ENCODE results near the gene TARS3.

Gene TARS3

DNA sequence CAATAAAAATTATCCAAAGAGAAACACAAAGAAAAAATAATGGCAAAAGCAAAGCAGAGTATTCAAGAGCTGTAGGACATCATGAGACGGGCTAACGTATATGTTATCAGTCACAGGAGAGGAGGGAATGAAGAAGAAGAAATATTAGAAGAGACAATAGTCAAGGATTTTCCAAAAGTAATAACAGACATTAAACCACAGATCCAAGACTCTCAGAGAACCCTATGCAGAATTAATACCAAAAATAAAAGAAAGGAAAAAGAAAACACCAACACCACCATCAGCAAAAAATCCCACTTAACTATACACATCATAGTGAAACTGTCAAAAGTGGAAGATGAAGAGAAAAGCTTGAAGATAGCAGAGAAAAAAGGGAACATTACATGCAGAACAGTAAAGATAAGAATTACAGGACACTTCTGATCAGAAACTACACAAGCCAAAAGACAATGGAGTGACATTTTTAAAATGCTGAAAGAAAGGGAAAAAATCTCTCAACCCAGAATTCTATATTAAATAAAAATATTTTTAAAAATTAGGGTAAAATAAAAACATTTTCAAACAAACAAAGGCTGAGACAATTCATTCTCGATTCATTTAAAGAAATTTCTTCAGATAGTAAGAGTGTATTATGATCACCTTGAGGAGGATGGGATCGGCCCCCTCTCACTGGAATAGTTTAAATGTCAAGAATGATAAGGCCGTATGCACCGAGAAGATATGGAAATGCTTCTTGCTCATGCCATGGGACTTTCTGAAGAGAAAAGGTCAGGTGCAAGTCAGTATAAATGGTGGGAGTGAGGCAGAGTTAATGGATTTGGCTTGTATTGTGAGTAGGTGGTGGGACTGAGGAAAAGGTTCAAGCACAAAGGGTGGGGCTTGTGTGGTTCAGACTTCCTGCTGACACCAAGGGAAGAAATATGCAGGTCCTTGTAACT is 100.6 kb downstream of the TARS3 start:
- no peak for DNase-seq (ENCODE audit: low read depth in 2 of 2)

GRCh38 chr15:101621961-101622360 is 102.3 kb downstream of the TARS3 start:
- no peak for DNase-seq (ENCODE audit: low read depth in 2 of 2)

DNA sequence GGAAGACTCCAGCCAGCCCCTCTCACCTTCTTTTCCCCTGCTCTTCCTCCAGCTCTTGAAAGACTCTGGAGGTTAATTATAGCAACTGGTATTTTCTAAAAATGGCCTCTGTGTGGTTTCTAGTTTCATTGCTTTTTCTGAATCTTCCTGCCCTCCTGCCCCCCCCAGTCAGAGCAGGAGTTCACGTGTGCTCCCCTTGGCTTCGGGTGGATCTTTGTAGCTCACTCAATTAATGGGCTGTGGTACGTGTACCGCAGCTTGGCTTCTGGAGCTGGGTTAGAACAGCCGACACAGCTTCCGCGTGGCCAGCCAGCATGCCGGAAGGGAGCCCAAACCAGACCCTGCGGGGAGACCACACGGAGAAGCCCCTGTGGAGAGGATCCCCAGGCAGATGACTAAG is 103.6 kb downstream of the TARS3 start:
- no peak for DNase-seq (ENCODE audit: low read depth in 2 of 2)

DNA sequence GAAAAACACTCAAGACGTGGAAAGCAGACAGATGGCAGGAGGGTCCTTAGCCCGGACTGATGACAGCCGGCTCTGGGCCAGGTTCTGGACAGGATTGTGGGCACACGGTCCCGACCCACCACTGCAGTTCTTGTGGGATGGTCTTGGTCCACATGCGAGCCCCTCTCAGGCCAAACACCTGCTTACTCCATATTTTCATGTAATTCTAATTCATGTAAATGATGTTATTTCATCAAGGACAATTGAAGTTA is 104.7 kb downstream of the TARS3 start:
- DNase-seq (ENCODE audit: low read depth in 2 of 2), result no peak

GRCh38 chr15:101618851-101619614 is 105.2 kb downstream of the TARS3 start:
- no peak for DNase-seq (ENCODE audit: low read depth in 2 of 2)

DNA sequence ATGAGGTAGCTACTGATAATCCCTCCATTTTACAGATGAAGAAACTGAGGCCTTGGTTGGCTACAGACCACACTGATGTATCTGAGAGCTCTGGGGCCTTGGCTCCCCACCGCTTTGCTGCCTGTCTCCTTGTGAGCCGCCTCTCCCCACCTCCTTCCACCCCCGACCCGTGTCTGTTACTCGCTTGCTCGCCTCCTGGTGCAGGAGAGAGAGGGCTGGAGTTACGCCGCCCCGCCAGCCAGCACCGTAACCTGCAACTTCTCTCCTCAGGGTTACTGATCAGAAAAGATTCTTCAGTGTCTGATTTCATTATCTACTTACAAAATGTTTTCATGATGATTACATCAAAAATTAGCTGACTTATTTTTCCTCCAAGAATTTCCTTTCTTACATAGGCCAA is 106.2 kb downstream of the TARS3 start:
- no peak for DNase-seq (ENCODE audit: low read depth in 2 of 2)

GRCh38 chr15:101617390-101617965 is 106.8 kb downstream of the TARS3 start:
- no peak for DNase-seq (ENCODE audit: low read depth in 2 of 2)

DNA sequence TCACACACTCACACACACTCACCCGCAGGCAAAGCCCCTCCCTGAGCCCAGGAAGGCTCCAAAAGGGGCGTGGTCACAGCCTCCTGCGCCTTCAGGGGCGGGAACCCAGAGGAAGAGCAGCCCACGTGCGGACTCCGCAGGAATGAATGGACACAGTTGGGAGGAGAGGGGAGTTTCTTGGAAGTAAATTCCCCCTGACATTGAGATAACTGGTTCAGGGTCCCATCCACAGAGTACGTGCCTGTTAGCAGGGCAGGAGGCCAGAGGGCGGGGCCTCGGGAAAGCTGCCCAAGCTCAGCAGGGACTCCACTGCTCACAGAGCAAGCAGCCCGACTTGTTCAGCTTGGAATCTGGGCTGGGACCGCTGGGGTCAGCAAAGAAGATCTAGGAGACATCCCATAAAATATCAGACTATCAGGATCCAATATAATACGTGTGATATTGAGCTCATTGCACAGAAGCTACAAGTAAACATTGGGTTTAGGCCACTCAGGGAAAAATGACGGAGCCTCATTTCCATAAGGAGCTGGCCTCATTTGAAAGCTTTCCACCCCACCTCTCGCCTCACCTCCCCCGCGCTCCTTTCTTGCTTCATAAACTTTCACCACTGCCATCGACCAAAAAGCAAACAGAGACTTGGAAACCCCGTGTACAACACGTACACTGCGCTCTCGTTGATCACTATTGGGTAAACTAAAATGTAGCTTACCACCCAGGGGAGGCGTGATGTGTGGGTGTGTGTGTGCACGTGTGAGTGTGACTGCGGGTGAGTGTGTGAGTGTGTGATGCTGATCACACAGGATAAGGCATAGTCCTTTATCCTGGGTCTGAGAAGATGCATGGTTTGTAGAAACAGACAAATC is 108.1 kb downstream of the TARS3 start:
- no peak for DNase-seq (ENCODE audit: low read depth in 2 of 2)

DNA sequence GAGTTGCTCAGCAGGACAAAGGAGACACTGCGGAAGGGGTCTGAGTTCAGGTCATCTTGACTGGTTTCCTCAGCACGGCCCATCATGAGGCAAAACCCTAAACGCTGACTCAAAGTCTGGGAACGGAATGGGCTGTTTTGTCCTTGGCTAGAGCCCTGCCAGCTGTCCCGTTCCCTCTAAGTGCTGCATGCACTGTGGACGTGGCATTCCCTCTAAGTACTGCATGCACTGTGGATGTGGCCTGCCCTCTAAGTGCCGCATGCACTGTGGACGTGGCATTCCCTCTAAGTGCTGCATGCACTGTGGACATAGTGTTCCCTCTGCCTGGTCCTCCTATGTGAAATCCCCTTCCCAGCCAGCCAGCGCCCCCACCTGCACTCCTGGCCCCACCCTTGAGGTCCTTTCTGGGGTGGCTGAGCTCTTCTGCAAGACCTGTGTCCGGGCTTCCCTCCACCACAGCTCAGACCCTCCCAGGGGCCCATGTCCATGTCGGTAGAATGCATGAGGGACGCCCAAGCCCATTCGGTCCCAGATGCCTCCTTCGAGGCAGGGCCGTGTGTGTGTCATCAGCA is 108.8 kb downstream of the TARS3 start:
- no peak for DNase-seq (ENCODE audit: low read depth in 2 of 2)

GRCh38 chr15:101614761-101615160 is 109.5 kb downstream of the TARS3 start:
- no peak for DNase-seq (ENCODE audit: low read depth in 2 of 2)

DNA sequence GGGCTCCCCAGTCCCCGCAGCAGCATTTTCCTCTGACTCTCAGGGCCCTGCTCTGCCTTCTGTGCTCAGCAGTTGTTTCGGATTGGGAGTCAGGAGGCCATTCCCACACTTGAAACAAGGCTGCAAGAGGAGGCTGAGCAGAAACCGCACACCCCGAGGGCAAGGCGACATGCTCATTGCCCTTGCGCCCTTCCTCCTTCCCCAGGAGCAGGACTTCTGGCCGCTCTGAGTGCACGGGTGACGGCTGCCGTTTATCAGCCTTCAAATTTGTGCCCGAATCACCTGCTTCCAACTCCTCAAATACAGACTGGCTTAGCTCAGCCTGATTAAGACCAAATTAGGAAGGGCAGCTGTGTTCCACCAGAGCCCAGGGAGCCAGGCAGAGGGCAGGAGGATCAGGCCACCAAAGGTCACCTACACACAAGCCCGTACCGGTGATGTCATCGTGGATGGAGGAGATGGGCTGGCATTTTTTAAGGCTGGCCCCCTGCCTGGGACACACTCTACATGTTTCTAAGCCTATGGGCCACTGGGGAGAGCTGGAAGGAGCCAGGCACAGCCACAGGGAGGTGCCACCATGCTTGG is 110.2 kb downstream of the TARS3 start:
- DNase-seq (ENCODE audit: low read depth in 2 of 2), result no peak

GRCh38 chr15:101613130-101614000 is 110.9 kb downstream of the TARS3 start:
- no peak for DNase-seq (ENCODE audit: low read depth in 2 of 2)

- DNase-seq (ENCODE audit: low read depth in 2 of 2), result no peak
Measured at GRCh38 chr15:101612676-101613075, 111.6 kb downstream of the TARS3 start.

DNA sequence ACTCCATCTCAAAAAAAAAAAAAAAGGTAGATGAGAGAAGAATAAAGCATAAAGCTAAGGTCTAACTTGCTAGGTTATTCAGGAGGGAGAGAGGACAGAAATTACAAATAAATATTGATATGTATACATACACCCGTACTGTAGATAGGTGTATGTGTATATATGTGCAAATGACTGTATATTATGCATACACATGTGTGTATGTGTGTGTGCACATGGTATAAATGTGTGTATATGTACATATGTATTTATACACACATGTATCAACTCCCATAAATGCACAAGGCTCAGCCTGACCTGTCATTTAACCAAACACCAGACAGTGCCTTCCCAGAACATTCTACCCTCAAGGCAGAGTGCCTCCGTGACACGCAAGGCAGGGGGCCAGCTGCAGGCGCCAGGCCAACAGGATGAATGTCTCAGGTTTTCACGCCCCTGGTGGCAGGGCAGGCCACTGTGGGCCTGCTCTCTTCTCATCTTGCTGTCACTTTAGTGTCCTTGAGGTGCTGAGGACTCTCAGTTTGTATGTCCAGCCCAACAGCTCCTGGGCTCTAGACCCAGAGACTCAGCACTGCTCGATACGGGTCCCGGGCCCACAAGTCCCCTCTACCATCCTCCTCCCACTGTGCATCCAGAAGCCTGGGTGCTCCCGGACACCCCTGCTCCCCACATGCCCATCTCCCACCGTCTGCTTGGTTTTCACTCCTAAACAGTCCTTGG is 112.5 kb downstream of the TARS3 start:
- DNase-seq (ENCODE audit: low read depth in 2 of 2), result no peak

DNA sequence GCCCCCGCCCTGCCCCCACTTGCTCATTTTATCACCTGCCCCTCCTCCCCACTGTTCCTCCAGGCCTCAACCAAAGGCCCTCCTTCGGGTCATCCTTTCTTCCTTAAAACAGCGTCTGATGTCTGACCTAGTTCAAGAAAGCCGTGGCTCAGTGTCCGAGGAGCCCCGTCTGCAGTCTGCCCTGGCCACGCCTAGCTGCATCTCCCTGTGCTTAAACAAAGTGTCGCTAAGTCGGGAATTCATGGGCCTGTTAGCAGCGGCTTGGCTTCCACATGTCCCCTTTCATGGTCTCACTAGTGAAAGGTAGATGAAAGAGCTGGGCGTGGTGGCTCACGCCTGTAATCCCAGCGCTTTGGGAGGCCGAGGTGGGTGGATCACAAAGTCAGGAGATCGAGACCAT is 113.3 kb downstream of the TARS3 start:
- DNase-seq (ENCODE audit: low read depth in 2 of 2), result no peak

GRCh38 chr15:101610611-101611000 is 113.7 kb downstream of the TARS3 start:
- no peak for DNase-seq (ENCODE audit: low read depth in 2 of 2)

DNA sequence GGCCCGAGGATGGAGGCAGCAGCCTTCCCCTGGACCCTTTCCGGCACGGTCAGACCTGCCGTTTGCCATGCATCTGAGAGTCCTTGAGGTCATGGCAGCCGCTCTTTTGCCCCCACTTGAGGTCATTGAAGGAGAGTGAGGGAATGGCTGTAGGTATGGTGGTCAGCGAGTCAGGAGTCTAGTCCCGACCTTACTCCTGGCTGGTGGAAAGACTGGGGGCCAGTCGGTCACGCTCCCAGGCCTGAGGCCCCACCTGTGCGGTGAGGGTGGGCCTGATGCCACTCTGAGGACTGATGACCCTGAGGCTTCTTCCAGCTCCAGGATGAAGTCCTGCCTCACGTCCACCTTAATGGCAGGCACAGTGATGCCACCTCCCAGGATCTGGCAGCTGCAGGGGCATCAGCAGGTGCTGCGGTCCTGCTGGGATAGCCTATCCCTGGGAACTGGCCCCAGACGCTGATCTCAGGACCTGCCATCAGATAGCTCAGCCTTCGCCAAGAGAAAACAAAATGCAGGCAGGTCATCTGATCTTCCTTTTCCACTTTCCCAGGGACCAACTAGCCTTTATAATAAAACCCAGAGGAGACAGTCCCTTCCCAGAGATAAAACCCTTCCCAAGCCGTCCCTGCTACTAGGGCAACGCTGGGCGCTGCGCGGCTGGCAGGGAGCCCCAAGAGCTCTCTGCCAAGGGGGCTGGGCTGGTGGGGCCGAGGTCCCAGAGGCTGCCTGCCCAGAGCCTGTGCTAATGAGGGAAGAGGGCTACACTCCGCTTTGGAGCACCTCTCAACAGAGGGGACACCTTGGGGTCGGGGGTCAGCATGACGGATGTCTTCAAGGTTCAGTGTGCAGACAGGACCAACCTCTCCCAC is 114.3 kb downstream of the TARS3 start:
- no peak for DNase-seq (ENCODE audit: low read depth in 2 of 2)

DNA sequence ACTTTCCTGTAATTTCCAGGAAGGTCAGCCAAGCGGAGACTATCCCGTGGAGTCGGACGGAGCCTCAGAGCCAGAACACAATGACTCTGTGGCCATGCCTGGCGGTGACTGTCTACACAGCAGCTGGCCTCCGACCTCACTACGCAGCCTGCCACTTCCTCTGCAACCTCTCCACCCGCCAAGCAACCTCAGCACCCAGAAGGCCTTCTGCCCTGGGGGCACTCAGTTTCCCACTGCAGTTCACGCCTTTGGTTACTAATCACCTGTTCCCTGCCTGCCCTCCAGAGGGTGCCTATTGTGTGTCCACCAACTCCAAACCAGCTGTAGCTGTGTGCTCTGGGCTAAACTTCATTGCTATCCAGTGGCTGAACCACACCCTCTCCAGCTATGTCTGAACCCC is 116.1 kb downstream of the TARS3 start:
- no peak for DNase-seq (ENCODE audit: low read depth in 2 of 2)

GRCh38 chr15:101607108-101607507 is 117.2 kb downstream of the TARS3 start:
- DNase-seq (ENCODE audit: low read depth in 2 of 2), result no peak
